ENCODE measurements around the gene SPPL2C. TPM values are rescaled to one million over a fixed set of nuclear protein-coding genes. Genes with fewer than 3 reads are reported as not detected.

The SPPL2C gene
- total RNA-seq, 1 experiment from 2014 or later = not detected

DNA sequence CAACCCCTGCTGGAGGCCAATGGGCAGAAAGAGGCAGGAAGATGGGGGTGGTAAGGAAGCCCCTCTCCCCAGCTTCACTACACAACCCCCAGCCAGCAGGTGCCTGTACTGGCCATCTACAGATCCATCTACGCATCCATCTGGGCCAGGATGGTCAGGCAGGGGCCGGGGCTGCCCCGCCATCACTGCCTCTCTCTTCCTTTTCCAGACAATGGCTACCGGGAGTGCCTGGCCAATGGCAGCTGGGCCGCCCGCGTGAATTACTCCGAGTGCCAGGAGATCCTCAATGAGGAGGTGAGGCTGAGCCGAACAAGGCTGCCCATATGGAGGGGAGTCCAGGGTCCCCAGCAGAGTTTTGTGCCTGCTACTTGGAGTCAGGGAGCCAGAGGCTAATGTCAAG, 23.5 kb upstream of the SPPL2C start (continued):
- TF ChIP-seq ZNF425 (CRISPR knock-in tag; conservative IDR thresholded peaks at IDR 0.05) (no peak), ERG (CRISPR knock-in tag; IDR thresholded peaks at IDR 0.05) (no peak), ZNF416 (CRISPR knock-in tag; IDR thresholded peaks at IDR 0.05) (no peak), ZNF317 (CRISPR knock-in tag; IDR thresholded peaks at IDR 0.05; ENCODE audit: borderline replicate concordance, low read depth) (no peak), NR3C1 (CRISPR knock-in tag; conservative IDR thresholded peaks at IDR 0.05; ENCODE audit: low read depth) (no peak), NR1H2 (CRISPR knock-in tag; IDR thresholded peaks at IDR 0.05) (no peak)
- TF ChIP-seq, protein P1, sequence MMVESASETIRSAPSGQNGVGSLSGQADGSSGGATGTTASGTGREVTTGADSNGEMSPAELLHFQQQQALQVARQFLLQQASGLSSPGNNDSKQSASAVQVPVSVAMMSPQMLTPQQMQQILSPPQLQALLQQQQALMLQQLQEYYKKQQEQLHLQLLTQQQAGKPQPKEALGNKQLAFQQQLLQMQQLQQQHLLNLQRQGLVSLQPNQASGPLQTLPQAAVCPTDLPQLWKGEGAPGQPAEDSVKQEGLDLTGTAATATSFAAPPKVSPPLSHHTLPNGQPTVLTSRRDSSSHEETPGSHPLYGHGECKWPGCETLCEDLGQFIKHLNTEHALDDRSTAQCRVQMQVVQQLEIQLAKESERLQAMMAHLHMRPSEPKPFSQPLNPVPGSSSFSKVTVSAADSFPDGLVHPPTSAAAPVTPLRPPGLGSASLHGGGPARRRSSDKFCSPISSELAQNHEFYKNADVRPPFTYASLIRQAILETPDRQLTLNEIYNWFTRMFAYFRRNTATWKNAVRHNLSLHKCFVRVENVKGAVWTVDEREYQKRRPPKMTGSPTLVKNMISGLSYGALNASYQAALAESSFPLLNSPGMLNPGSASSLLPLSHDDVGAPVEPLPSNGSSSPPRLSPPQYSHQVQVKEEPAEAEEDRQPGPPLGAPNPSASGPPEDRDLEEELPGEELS (CRISPR knock-in tag; IDR thresholded peaks at IDR 0.05) = no peak

DNA sequence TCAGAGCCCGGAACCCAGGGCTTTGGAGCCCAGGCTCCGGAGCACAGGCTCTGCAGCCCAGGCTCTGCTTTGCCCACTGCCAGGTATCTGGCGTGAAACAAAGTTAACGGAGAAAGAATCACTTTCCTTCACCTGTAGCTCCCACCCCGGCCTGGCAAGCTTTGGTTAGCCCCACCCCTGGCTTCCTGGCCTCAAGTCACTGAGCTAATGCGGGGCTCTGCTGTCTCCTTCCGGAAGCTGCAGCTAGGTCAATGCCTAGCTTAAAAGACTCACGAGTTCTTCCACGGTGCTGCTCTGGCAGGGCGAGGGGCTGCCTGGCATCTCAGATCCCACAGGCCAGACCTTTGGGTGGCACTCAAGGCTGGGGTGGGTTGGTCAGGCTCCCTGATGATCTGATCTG, 21.1 kb upstream of the SPPL2C start:
- ATAC-seq (no peak), DNase-seq (ENCODE audit: low spot score) (no peak)
- H3K27ac Mint-ChIP-seq = no peak overlapping the region
- ChIA-PET POLR2A (no interaction called here), CTCF (interaction anchor here (0.6 to 2.6 kb wide), 20 partner anchors 8 to 872 kb away, joined by 3 to 19 read pairs (median 4); partner anchors contain the start of gene CRHR1)
- no peaks in the 10 kb centered on the region for H3K36me3 Mint-ChIP-seq
- H3K4me3 Mint-ChIP-seq = no peak overlapping the region
- no peaks in the 10 kb centered on the region for H3K27me3 Mint-ChIP-seq (ENCODE audit: low read depth)
- H3K4me1 Mint-ChIP-seq = no peaks in the 10 kb centered on the region
- H3K9me3 Mint-ChIP-seq = no peaks in the 10 kb centered on the region
- TF ChIP-seq, protein P2, sequence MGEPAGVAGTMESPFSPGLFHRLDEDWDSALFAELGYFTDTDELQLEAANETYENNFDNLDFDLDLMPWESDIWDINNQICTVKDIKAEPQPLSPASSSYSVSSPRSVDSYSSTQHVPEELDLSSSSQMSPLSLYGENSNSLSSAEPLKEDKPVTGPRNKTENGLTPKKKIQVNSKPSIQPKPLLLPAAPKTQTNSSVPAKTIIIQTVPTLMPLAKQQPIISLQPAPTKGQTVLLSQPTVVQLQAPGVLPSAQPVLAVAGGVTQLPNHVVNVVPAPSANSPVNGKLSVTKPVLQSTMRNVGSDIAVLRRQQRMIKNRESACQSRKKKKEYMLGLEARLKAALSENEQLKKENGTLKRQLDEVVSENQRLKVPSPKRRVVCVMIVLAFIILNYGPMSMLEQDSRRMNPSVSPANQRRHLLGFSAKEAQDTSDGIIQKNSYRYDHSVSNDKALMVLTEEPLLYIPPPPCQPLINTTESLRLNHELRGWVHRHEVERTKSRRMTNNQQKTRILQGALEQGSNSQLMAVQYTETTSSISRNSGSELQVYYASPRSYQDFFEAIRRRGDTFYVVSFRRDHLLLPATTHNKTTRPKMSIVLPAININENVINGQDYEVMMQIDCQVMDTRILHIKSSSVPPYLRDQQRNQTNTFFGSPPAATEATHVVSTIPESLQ (CRISPR knock-in tag; IDR thresholded peaks at IDR 0.05) = no peak
- TF ChIP-seq ZBTB21 (CRISPR knock-in tag; IDR thresholded peaks at IDR 0.05; ENCODE audit: borderline replicate concordance) (no peak), TEAD1 (CRISPR knock-in tag; IDR thresholded peaks at IDR 0.05) (no peak), ARID4B (CRISPR knock-in tag; IDR thresholded peaks at IDR 0.05; ENCODE audit: borderline replicate concordance) (no peak), ZNF138 (CRISPR knock-in tag; conservative IDR thresholded peaks at IDR 0.05) (no peak), TEAD4 (CRISPR knock-in tag; IDR thresholded peaks at IDR 0.05) (no peak), NR2C2 (CRISPR knock-in tag; IDR thresholded peaks at IDR 0.05) (no peak), GRHL2 (CRISPR knock-in tag; IDR thresholded peaks at IDR 0.05; ENCODE audit: insufficient replicate concordance, severe bottlenecking) (no peak), SMAD4 (CRISPR knock-in tag; IDR thresholded peaks at IDR 0.05) (no peak), AR (CRISPR knock-in tag; IDR thresholded peaks at IDR 0.05) (no peak)
- TF ChIP-seq, protein P3, sequence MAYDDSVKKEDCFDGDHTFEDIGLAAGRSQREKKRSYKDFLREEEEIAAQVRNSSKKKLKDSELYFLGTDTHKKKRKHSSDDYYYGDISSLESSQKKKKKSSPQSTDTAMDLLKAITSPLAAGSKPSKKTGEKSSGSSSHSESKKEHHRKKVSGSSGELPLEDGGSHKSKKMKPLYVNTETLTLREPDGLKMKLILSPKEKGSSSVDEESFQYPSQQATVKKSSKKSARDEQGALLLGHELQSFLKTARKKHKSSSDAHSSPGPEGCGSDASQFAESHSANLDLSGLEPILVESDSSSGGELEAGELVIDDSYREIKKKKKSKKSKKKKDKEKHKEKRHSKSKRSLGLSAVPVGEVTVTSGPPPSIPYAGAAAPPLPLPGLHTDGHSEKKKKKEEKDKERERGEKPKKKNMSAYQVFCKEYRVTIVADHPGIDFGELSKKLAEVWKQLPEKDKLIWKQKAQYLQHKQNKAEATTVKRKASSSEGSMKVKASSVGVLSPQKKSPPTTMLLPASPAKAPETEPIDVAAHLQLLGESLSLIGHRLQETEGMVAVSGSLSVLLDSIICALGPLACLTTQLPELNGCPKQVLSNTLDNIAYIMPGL (CRISPR knock-in tag; IDR thresholded peaks at IDR 0.05) = no peak
